Mucosa of descending colon (tissue), 3 donors: ENCODE measurements around the gene C3AR1. TPM values are rescaled to one million over a fixed set of nuclear protein-coding genes. Genes with fewer than 3 reads are reported as not detected.
"Not testable (repeated sequence)": the region's sequence is repeated elsewhere in the genome, so short reads cannot be mapped to it uniquely, and the experiment has no call there.

Experiments used
- ATAC-seq: fragments of 200-7000 bp; cut with Tn5 transposase; one replicate; pipeline ENCODE4 v1.9.1; 2020; ENCODE audit warnings: mild to moderate bottlenecking, moderate library complexity
- DNase-seq, 3 donors: peaks; one replicate each; pipeline ENCODE4 v3.0.0-alpha.2; 2020
- H3K36me3 ChIP-seq: fragments of 200-600 bp; one replicate; pipeline ENCODE4 v1.8.0; 2021; ENCODE audit warnings: low read depth, mild to moderate bottlenecking
- H3K4me1 ChIP-seq: fragments of 200-600 bp; one replicate; pipeline ENCODE4 v1.8.0; 2021; ENCODE audit warnings: low read depth, mild to moderate bottlenecking
- H3K4me3 ChIP-seq: fragments of 200-600 bp; one replicate; pipeline ENCODE4 v1.8.0; 2021; ENCODE audit warnings: mild to moderate bottlenecking
- H3K9me3 ChIP-seq: fragments of 200-600 bp; one replicate; pipeline ENCODE4 v1.8.0; 2021; ENCODE audit warnings: mild to moderate bottlenecking
- CTCF ChIP-seq: fragments of 200-600 bp; IDR thresholded peaks from one replicate; pipeline ENCODE4 v1.8.0; 2022; ENCODE audit warnings: antibody characterized with exemption, mild to moderate bottlenecking
- intact Hi-C, 2 donors: fragments of 100-400 bp; cut with DNase I in 1 of 2; cut with micrococcal nuclease in 1 of 2; formaldehyde crosslinking; loops; one replicate each; pipeline versions ENCODE4 v1.11.0 to v1.11.1; 2022; cut with DNase I, micrococcal nuclease
- total RNA-seq, 3 donors: library from RNA; stranded (reverse); fragmentation: NEBNext Ultra II Directional in 2 of 3; extraction: Animal tissue kit (Norgen Biotek cat#: 25700) in 2 of 3; gene quantifications; one replicate each; pipeline versions ENCODE4 v1.2.1 to v1.2.4, GENCODE V29; 2021 to 2023
- donor health status: DM: no; HTN: no; CAD: no; lungs with moderate emphysema.
- donor health status: DM: no; HTN: no; CAD: no.
- donor health status: DM: no; HTN: yes; CAD: no.

Gene C3AR1
- total RNA-seq, 3 donors from 2014 or later: 2.8 to 15.5 (median 12.5) TPM

- intact Hi-C loops: no loop called here
- no peak for ATAC-seq
- no peak for DNase-seq
- H3K4me3 ChIP-seq: no peak overlapping the region
- H3K4me1 ChIP-seq: peaks cover 11% of the 10 kb centered on the region
- no peaks in the 10 kb centered on the region for H3K36me3 ChIP-seq
- H3K9me3 ChIP-seq: no peaks in the 10 kb centered on the region
- no peak for TF ChIP-seq CTCF
These were observed 14.0 kb upstream of the C3AR1 start for GRCh38 chr12:8080120-8080519.

GRCh38 chr12:8078916-8079315 lies 12.8 kb upstream of the C3AR1 start:
- intact Hi-C loops: no loop called here
- Histone ChIP-seq H3K9me3 (no peaks in the 10 kb centered on the region), H3K4me3 (no peak overlapping the region), H3K4me1 (peaks cover 9% of the 10 kb centered on the region), H3K36me3 (no peaks in the 10 kb centered on the region)
- DNase-seq (no peak), ATAC-seq (no peak)
- TF ChIP-seq CTCF: no peak

GRCh38 chr12:8078398-8078797 lies 12.2 kb upstream of the C3AR1 start:
- TF ChIP-seq CTCF: no peak
- no peaks in the 10 kb centered on the region for H3K36me3 ChIP-seq
- no peak for ATAC-seq

GRCh38 chr12:8077207-8077606 lies 11.0 kb upstream of the C3AR1 start:
- no peak overlapping the region for H3K4me3 ChIP-seq
- no peaks in the 10 kb centered on the region for H3K36me3 ChIP-seq
- no peak for DNase-seq
- H3K4me1 ChIP-seq: no peaks in the 10 kb centered on the region
- TF ChIP-seq CTCF: no peak
- no peaks in the 10 kb centered on the region for H3K9me3 ChIP-seq
- ATAC-seq: no peak
- intact Hi-C loops: no loop called here

More at GRCh38 chr12:8078398-8078797, 12.2 kb upstream of the C3AR1 start:
- H3K4me1 ChIP-seq: peaks cover 4% of the 10 kb centered on the region
- intact Hi-C loops: no loop called here
- H3K9me3 ChIP-seq: no peaks in the 10 kb centered on the region
- H3K4me3 ChIP-seq: no peak overlapping the region
- no peak for DNase-seq

- H3K36me3 ChIP-seq: no peaks in the 10 kb centered on the region
- TF ChIP-seq CTCF: no peak
- no peak overlapping the region for H3K4me3 ChIP-seq
- intact Hi-C loops: no loop called here
- ATAC-seq (no peak), DNase-seq (no peak)
- H3K9me3 ChIP-seq: no peaks in the 10 kb centered on the region
- no peaks in the 10 kb centered on the region for H3K4me1 ChIP-seq
These were observed 10.2 kb upstream of the C3AR1 start for GRCh38 chr12:8076366-8076765.

- no peak for TF ChIP-seq CTCF
- intact Hi-C loops: no loop called here
- no peak for DNase-seq
- H3K36me3 ChIP-seq: no peaks in the 10 kb centered on the region
- no peak overlapping the region for H3K4me3 ChIP-seq
- H3K9me3 ChIP-seq: no peaks in the 10 kb centered on the region
- no peak for ATAC-seq
- no peaks in the 10 kb centered on the region for H3K4me1 ChIP-seq
These were observed 9.8 kb upstream of the C3AR1 start for GRCh38 chr12:8075935-8076334.

- ATAC-seq, H3K4me1 ChIP-seq, intact Hi-C loops, H3K4me3 ChIP-seq, H3K36me3 ChIP-seq, DNase-seq, H3K9me3 ChIP-seq: not testable (repeated sequence)
These were observed 5.7 kb upstream of the C3AR1 start for GRCh38 chr12:8071820-8072219.
